ENCODE results near the gene KLHL41. TPM values are rescaled to one million over a fixed set of nuclear protein-coding genes. Genes with fewer than 3 reads are reported as not detected.

KLHL41 gene
- total RNA-seq: not detected

- Mint-ChIP-seq H3K9me3 (no peaks in the 10 kb centered on the region), H3K36me3 (no peaks in the 10 kb centered on the region), H3K27ac (no peak within 1 kb of the TSS), H3K4me1 (ENCODE audit: low read depth in 2 of 2) (no peaks in the 10 kb centered on the region), H3K27me3 (peaks cover 0 to under 1% of the 10 kb centered on the region in 2 donors), H3K4me3 (no peak within 1 kb of the TSS)
- DNase-seq (ENCODE audit: low spot score) (no peak), ATAC-seq (no peak)
These were observed at the start of gene KLHL41 for GRCh38 chr2:169509298-169509885. KLHL41 (plus strand) TSS chr2:169509702; CDS start chr2:169509779, 77 bp downstream.

GRCh38 chr2:169461143-169461542 lies 48.4 kb upstream of the KLHL41 start:
- Mint-ChIP-seq H3K9me3 (no peaks in the 10 kb centered on the region), H3K27ac (no peak overlapping the region)
- ATAC-seq: no peak

DNA sequence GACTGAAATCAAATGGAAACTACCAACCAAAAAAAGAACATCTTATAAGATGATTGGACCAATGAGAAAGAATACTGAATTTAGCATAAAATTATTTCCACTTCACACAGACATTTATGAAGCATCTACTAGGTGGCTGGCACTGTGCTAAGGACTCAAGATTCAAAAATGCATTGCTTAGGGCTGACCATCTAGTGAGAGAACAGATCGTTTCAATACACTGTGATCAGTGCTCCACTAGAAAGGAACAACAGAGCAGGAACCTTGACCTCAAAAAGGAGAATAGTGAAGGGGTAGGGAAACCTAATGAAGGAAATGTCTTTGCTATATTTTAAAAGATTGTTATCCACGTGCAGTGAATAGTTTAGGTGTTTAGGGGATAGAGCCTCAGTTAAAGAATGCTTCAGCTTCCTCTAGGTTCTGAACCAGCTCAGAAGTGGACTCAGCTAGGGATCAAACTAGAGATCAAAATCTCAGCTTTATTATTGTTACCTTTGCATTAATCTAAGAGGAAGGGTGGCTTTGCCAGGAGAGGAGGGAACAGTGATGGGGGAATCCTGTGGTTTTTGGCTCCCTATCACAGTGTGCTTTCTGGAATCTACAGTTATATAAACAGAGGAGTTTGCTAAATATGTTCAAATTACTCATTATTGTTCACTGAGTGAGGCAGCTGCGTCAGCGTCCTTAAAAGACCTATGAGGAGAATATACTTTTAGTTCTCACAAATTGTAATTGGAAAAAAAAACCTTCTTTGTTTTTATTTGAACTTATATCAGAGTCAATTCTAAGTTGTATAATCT lies 46.4 kb upstream of the KLHL41 start:
- Mint-ChIP-seq H3K27me3 (no peaks in the 10 kb centered on the region), H3K36me3 (no peaks in the 10 kb centered on the region), H3K9me3 (no peaks in the 10 kb centered on the region), H3K4me1 (ENCODE audit: low read depth in 2 of 2) (no peaks in the 10 kb centered on the region), H3K27ac (no peak overlapping the region), H3K4me3 (no peak overlapping the region)
- peak in 1 of 2 donors; percentile 69 for ATAC-seq
- no peak for DNase-seq (ENCODE audit: low spot score)

More at GRCh38 chr2:169461143-169461542, 48.4 kb upstream of the KLHL41 start:
- Mint-ChIP-seq H3K36me3 (no peaks in the 10 kb centered on the region), H3K4me3 (no peak overlapping the region), H3K4me1 (ENCODE audit: low read depth in 2 of 2) (no peaks in the 10 kb centered on the region), H3K27me3 (peaks cover 0 to 3% of the 10 kb centered on the region in 2 donors)
- DNase-seq (ENCODE audit: low spot score): no peak

DNA sequence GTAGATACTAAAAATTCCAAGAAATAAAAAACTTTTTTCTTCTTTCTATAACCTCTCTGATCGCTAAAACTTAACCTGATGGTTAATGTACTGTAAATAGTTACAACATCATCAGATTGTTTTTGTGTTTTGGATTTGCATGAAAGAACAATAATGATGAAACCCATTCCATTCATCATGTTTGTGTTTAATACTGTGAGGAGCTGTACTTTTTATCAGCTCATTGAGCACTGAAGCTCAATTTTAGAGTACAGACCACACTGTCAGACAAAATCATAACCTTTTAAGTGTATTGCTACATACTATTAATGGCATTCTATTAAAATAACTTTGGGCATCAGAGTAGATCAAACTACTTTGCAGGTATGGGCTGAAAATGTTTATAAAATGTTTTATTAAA lies 45.0 kb upstream of the KLHL41 start:
- no peaks in the 10 kb centered on the region for H3K27me3 Mint-ChIP-seq
- H3K36me3 Mint-ChIP-seq: no peaks in the 10 kb centered on the region
- no peak overlapping the region for H3K27ac Mint-ChIP-seq
- H3K9me3 Mint-ChIP-seq: no peaks in the 10 kb centered on the region
- H3K4me1 Mint-ChIP-seq (ENCODE audit: low read depth in 2 of 2): no peaks in the 10 kb centered on the region
- no peak overlapping the region for H3K4me3 Mint-ChIP-seq
- no peak for DNase-seq (ENCODE audit: low spot score)
- ATAC-seq: no peak

DNA sequence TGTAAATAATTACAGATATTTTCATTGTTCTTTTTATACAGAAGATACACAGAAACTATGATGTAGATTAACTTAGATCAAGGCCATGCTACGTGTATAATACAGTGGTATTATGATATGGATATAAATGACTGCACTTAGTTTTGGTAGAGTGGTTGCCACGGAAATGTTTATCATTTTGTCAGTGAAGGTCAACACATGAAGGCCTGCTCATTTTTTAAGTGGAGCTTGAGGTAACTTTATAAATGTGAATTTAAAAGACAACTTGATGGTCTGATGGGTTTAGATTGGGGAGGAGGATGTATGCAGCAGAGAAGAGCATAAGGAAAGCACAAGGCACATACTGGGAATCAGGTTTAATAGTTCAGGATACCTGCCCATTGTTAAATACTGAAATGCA lies 44.6 kb upstream of the KLHL41 start:
- no peaks in the 10 kb centered on the region for H3K4me1 Mint-ChIP-seq (ENCODE audit: low read depth in 2 of 2)
- H3K9me3 Mint-ChIP-seq: no peaks in the 10 kb centered on the region
- no peak overlapping the region for H3K4me3 Mint-ChIP-seq
- ATAC-seq (peak in 1 of 2 donors; percentile 56), DNase-seq (ENCODE audit: low spot score) (no peak)
- no peaks in the 10 kb centered on the region for H3K36me3 Mint-ChIP-seq
- no peaks in the 10 kb centered on the region for H3K27me3 Mint-ChIP-seq
- H3K27ac Mint-ChIP-seq: no peak overlapping the region

DNA sequence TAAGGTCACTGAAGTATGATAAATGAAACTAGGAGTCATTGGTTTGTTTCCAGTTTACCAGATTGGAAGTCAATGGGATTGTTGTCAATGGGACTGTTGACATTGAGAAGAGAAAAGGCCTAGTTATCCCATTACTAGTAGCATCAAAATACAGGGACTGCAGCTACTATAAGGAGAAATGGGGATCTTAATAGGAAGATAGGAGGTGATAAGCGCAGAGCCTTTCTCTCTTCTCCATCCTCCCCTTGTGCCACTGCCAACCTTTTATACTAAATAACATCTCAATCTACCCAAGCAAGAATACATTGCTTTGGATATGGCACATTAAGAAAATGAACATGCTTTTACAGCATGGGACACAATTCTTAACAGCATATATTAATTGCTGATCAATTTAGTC lies 40.7 kb upstream of the KLHL41 start:
- no peak overlapping the region for H3K4me3 Mint-ChIP-seq
- no peaks in the 10 kb centered on the region for H3K4me1 Mint-ChIP-seq (ENCODE audit: low read depth in 2 of 2)
- no peaks in the 10 kb centered on the region for H3K9me3 Mint-ChIP-seq
- H3K36me3 Mint-ChIP-seq: no peaks in the 10 kb centered on the region
- ATAC-seq (no peak), DNase-seq (ENCODE audit: low spot score) (no peak)
- H3K27ac Mint-ChIP-seq: no peak overlapping the region
- H3K27me3 Mint-ChIP-seq: no peaks in the 10 kb centered on the region

DNA sequence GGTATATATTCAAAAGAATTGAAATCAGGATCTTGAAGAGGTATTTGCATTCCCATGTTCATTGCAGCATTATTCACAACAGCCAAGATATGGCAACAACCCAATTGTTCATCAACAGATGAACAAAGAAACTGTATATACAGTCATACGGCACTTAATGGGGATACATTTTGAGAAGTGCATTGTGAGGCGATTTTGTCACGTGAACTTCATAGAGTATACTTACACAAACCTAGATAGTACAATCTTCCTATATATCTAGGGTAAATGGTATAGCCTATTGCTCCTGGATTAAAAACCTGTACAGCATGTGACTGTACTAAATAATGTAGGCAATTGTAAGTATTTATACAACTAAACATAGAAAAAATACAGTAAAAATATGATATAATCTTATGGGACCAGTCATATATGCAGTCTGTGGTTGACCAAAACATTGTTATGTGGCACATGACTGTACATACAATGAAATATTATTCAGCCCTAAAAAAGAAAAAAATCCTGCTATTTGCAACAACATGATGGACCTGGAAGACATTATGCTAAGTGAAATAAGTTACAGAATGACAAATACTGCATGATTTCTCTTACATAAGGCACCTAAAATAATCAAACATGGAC lies 39.4 kb upstream of the KLHL41 start:
- Mint-ChIP-seq H3K9me3 (no peaks in the 10 kb centered on the region), H3K36me3 (no peaks in the 10 kb centered on the region)
- ATAC-seq: peak; percentile 46 to 66

DNA sequence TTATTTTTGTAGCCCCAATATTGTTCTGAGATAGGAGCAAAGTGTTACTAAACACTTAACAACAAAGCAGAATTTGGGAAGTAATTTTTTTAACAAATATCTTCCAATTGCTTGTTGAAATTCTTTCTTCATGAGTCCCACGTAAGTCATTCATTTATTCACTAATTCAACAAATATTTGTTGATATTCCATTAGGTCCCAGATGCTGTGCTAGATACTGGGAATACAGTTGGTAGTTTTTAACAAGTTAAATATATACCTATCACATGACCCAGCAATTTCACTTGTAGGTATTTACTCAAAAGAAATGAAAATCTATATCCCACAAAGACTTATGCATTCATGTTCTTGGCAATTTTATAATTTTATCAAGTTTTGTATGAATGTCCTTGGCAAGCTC lies 37.3 kb upstream of the KLHL41 start:
- ATAC-seq (no peak), DNase-seq (ENCODE audit: low spot score) (no peak)
- H3K36me3 Mint-ChIP-seq: no peaks in the 10 kb centered on the region
- no peak overlapping the region for H3K4me3 Mint-ChIP-seq
- no peaks in the 10 kb centered on the region for H3K4me1 Mint-ChIP-seq (ENCODE audit: low read depth in 2 of 2)
- no peaks in the 10 kb centered on the region for H3K27me3 Mint-ChIP-seq
- H3K27ac Mint-ChIP-seq: no peak overlapping the region
- H3K9me3 Mint-ChIP-seq: no peaks in the 10 kb centered on the region

More for the DNA sequence above, 39.4 kb upstream of the KLHL41 start:
- no peak overlapping the region for H3K4me3 Mint-ChIP-seq
- H3K27me3 Mint-ChIP-seq: no peaks in the 10 kb centered on the region
- no peaks in the 10 kb centered on the region for H3K4me1 Mint-ChIP-seq (ENCODE audit: low read depth in 2 of 2)
- H3K27ac Mint-ChIP-seq: no peak overlapping the region
- no peak for DNase-seq (ENCODE audit: low spot score)

DNA sequence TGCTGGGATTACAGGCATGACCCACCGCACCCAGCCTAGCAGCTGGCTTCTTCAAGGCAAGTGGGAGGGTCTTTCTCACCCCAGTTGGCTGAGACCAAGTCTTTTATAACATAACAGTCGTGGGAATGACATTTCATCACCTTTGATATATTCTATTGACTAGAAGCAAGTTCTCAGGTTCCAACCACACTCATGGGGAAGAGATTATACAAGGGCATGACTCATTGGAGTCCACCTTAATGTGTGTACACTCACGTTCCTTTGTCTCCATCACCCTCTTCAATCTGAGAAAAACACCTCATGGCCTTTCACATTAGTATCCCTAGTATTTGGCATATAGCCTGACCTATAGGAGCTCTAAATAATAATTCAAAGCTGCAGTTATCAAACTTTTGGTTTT lies 33.0 kb upstream of the KLHL41 start:
- Mint-ChIP-seq H3K4me3 (no peak overlapping the region), H3K27ac (no peak overlapping the region), H3K4me1 (ENCODE audit: low read depth in 2 of 2) (peaks cover 14 to 18% of the 10 kb centered on the region in 2 donors), H3K36me3 (no peaks in the 10 kb centered on the region), H3K27me3 (no peaks in the 10 kb centered on the region), H3K9me3 (no peaks in the 10 kb centered on the region)
- DNase-seq (ENCODE audit: low spot score) (no peak), ATAC-seq (no peak)

DNA sequence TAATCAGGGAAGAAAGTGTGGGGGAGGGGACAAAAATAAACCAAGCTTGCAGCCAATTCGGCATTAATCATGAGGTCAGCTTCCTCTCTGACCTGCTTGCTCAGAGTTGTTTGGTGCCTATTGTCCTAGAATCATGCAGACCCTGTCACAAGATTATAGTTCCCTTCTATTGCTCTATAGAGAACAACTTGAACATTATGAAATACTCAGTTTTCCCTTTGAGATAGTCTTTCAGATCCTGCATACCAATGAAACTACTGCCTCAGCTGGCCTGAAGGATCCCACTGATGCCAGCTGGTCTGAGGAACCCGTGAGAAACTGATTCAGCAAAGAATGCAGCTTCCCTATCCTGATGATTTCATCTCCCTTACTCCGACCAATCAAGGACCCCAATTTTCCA lies 31.2 kb upstream of the KLHL41 start:
- peaks cover 14 to 18% of the 10 kb centered on the region in 2 donors for H3K4me1 Mint-ChIP-seq (ENCODE audit: low read depth in 2 of 2)
- no peaks in the 10 kb centered on the region for H3K36me3 Mint-ChIP-seq
- ATAC-seq: no peak
- no peaks in the 10 kb centered on the region for H3K9me3 Mint-ChIP-seq
- peak overlapping the region; percentile 90 for H3K4me3 Mint-ChIP-seq
- H3K27me3 Mint-ChIP-seq: no peaks in the 10 kb centered on the region
- DNase-seq (ENCODE audit: low spot score): no peak
- H3K27ac Mint-ChIP-seq: no peak overlapping the region

GRCh38 chr2:169478745-169479256 lies 30.7 kb upstream of the KLHL41 start:
- H3K4me1 Mint-ChIP-seq (ENCODE audit: low read depth in 2 of 2): peaks cover 14 to 18% of the 10 kb centered on the region in 2 donors
- H3K27ac Mint-ChIP-seq: peak overlapping the region in 1 of 2 donors; percentile 40
- H3K27me3 Mint-ChIP-seq: no peaks in the 10 kb centered on the region
- H3K36me3 Mint-ChIP-seq: no peaks in the 10 kb centered on the region
- H3K9me3 Mint-ChIP-seq: no peaks in the 10 kb centered on the region
- ATAC-seq (no peak), DNase-seq (ENCODE audit: low spot score) (no peak)
- H3K4me3 Mint-ChIP-seq: peak overlapping the region; percentile 90

DNA sequence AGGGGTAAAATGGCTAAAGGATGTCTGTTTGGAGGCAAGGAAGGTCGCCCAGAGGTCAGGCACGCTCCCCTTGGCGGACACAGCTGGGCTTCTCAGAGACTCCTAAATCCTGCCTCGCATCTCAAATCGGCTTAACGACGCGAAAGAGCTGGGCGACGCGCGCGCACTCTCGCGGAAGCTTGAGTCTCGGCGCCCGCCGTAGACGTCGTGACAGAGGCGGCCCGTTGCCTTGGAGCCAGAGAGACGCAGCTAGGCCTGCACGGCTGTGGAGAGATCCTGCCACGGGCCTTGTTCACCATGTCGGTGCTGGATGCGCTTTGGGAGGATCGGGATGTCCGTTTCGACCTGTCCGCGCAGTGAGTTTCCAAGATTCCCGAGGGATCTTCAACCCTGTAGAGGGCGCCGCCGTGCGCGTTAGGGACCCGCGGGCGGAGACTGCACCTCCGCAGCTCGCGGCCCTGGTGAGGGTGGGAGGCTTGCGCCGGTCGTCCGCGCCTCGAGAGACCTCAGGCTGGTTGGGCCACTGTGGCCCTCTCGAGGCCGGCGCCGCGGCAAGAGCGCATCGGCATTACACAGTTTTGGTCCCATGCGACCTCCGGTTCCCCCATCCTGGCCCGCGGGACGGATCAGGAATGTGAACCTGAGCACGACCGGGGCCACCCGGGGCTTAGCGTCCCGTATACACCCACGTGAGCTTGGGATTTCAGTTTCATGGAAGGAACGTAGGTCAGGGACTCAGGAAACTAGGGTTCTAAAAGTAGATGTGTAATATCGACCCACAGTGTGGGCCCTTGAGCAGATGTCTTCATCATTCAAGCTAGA lies 30.0 kb upstream of the KLHL41 start, which contains the start of gene BBS5:
Gene BBS5, plus strand, starts transcription at position 238 of the 822 bp plus-strand sequence. Its CDS starts 60 bp downstream, at position 298.
- peak within 1 kb of the TSS in 1 of 2 donors; percentile 40 for H3K27ac Mint-ChIP-seq

DNA sequence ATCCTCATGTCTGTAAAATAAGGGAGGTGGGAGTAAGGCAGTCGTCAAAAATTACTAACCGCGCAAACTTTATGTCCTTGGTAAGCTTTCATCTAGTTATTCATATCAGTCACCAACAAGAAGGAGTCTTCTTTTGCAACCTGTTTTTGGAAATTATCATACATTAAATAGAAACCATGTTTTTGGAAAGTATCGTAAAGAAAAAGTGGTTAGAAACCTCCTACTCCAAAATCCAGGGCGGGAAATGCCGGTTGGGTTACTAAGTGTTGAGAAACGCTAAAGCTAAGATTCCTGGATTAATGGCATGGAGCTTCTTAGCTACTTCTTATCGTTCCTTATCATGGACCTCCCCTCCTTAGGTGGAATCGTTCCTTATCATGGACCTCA lies 29.4 kb upstream of the KLHL41 start:
- ATAC-seq: no peak

More for the DNA sequence above, 30.0 kb upstream of the KLHL41 start, which contains the start of gene BBS5:
- Mint-ChIP-seq H3K4me1 (ENCODE audit: low read depth in 2 of 2) (peaks cover 14 to 18% of the 10 kb centered on the region in 2 donors), H3K36me3 (no peaks in the 10 kb centered on the region), H3K27me3 (no peaks in the 10 kb centered on the region), H3K9me3 (no peaks in the 10 kb centered on the region), H3K4me3 (peak within 1 kb of the TSS; percentile 90)
- ATAC-seq: peak; percentile 94 to 96
- peak; percentile 82 for DNase-seq (ENCODE audit: low spot score)

More for the DNA sequence above, 29.4 kb upstream of the KLHL41 start:
- no peaks in the 10 kb centered on the region for H3K27me3 Mint-ChIP-seq
- no peak for DNase-seq (ENCODE audit: low spot score)
- peak overlapping the region; percentile 90 for H3K4me3 Mint-ChIP-seq
- peaks cover 14 to 18% of the 10 kb centered on the region in 2 donors for H3K4me1 Mint-ChIP-seq (ENCODE audit: low read depth in 2 of 2)
- peak overlapping the region in 1 of 2 donors; percentile 40 for H3K27ac Mint-ChIP-seq
- no peaks in the 10 kb centered on the region for H3K9me3 Mint-ChIP-seq
- H3K36me3 Mint-ChIP-seq: no peaks in the 10 kb centered on the region
